Sigmoid colon (tissue), 4 donors: ENCODE results near the gene PDE5A.

ENCODE experiments used
- CTCF ChIP-seq, 4 experiments: fragments of 450-650 bp in 3 of 4; fragments of 200-600 bp in 1 of 4; IDR thresholded peaks; one replicate each; pipeline ENCODE4 v1.5.1; 2016 to 2019; ENCODE audit warnings: antibody characterized with exemption in 4 of 4, mild to moderate bottlenecking in 3 of 4, moderate library complexity in 2 of 4
- EP300 ChIP-seq, 4 donors: sonication (generic); formaldehyde crosslinking; IDR thresholded peaks; one replicate each; pipeline ENCODE4 v1.6.1; 2017; ENCODE audit warnings: antibody characterized with exemption in 4 of 4
- POLR2A ChIP-seq, 2 donors: fragments of 450-650 bp; IDR thresholded peaks; one replicate each; pipeline ENCODE4 v1.6.1; 2016; ENCODE audit warnings: antibody characterized with exemption in 2 of 2, mild to moderate bottlenecking in 2 of 2, moderate library complexity in 2 of 2

- TF ChIP-seq CTCF (IDR thresholded peaks at IDR 0.05): no peak
- no peak for TF ChIP-seq POLR2A (IDR thresholded peaks at IDR 0.05)
- no peak for TF ChIP-seq EP300 (IDR thresholded peaks at IDR 0.05)
Observed at GRCh38 chr4:119626420-119626819, 2.2 kb downstream of the PDE5A start.
